ENCODE results near the gene ZRANB3.

GRCh38 chr2:135557530-135557929 is 26.5 kb upstream of the ZRANB3 start:
- TF ChIP-seq CTCF (IDR thresholded peaks at IDR 0.05) (no peak), POLR2A (IDR thresholded peaks at IDR 0.05) (no peak), POLR2AphosphoS5 (IDR thresholded peaks at IDR 0.05) (no peak), EP300 (IDR thresholded peaks at IDR 0.05) (no peak)
